Hematopoietic multipotent progenitor cell (in vitro differentiated cells): ENCODE data around the gene APC. TPM values are rescaled to one million over a fixed set of nuclear protein-coding genes. Genes with fewer than 3 reads are reported as not detected.

ENCODE experiments used
- DNase-seq, 3 donors: peaks; one replicate each; pipeline ENCODE4 v3.0.0-alpha.2; 2011 to 2015; ENCODE audit warnings: low read depth in 2 of 3, low spot score in 2 of 3
- small RNA-seq: library from RNA; depleted of rRNA; stranded (forward); fragments of <200 nt; gene quantifications from one replicate; pipeline ENCODE3, GENCODE V24; 2012
- total RNA-seq: library from RNA; depleted of rRNA; stranded (reverse); fragments of >200 nt; gene quantifications from one replicate; pipeline ENCODE4 v1.2.3, GENCODE V29; 2012

The APC gene
- total RNA-seq, 1 donor: 37.2 TPM

DNA sequence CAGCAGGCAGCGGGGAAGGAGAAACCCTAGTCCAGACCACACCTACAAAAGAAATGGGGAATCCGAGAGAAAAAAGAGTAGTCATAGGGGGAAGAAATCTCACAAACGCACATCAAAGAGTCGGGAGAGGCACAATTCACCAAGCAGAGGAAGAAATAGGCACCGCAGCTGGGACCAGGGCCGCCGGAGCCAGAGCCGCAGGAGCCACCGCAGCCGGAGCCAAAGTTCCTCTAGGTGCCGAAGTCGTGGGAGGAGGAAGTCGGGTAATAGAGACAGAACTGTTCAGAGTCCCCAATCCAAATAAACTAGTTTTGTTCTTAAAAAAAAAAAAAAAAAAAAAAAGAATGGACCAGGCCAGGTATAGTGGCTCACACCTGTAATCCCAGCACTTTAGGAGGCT, 155.1 kb downstream of the APC start:
- DNase-seq: no peak

GRCh38 chr5:112895682-112896081, 158.0 kb downstream of the APC start:
- DNase-seq: no peak

Small RNAs within 50 kb of the gene (small RNA-seq; reads per million reads assigned to genes)
- not detected for gene RNU6-482P

Other genes starting within 250 kb of the APC start
- gene SRP19, start 123.4 kb downstream of the APC start, total RNA-seq: 5.9 TPM
- 15.9 TPM for gene REEP5, start 184.3 kb downstream of the APC start, total RNA-seq
- 39.9 TPM for gene DCP2, start 238.9 kb downstream of the APC start, total RNA-seq